HG02943 (cell line): Measurements from ENCODE around the gene SPC25.

Experiments used
- ATAC-seq: cut with Tn5 transposase; IDR thresholded peaks from one replicate; pipeline ENCODE4 v1.9.1; 2021; ENCODE audit warnings: mild to moderate bottlenecking, low read depth, moderate library complexity; ENCODE audit not compliant: unreplicated experiment

Gene SPC25

DNA sequence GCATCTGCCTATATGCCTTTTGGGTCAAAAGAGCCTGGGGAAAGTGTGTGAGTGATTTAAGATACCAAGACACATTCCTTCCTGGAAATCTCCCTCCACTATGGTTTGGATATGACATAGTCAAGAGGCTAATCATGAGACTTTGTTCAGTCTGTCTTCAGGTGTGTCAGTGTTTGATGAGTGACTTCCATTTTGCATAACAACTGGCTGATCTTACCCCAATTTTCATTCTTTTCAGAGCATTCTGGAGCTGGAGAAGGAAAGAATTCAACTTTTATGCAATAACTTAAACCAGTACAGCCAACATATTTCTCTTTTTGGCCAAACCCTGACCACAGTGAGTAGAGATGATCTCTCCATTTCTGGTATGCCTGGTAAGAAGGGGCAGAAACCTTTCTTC lies 39.4 kb downstream of the SPC25 start:
- ATAC-seq = no peak

DNA sequence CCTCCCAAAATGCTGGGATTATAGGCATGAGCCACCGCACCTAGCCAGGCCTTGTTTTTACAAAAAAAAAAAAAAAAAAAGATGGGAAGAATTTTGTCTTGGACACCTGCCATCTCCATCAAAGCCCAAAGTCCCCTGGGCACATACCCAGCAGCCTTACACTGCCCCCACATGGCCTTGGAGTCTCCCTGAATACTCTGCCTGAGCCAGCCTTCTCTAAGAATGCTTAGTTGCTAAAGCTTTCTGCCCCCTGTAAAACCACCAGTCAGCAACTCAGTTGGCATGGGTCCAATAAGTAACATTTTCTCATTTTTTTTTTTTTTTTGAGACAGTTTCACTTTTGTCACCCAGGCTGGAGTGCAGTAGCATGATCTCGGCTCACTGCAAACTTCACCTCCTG lies 40.6 kb downstream of the SPC25 start:
- ATAC-seq = no peak

DNA sequence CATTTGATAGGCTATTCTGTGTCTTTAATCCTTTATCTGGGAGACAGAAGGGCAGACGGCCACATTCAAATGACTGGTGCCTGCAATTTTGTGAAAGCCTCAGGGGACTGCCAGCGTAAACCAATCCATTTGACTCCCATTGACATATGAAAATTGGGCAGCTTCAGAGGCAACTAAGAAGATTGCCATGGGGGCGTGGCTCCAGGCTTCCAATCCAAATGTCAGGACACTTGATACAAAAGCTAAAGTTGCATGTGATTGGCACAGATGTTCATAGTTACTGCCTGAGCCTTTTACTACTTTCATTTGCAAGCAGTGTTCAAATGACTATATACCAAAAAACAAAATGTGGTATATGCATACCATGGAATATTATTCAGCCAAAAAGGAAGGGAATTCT lies 42.0 kb downstream of the SPC25 start:
- ATAC-seq = no peak

- ATAC-seq = no peak
These were observed 47.0 kb downstream of the SPC25 start for GRCh38 chr2:168843253-168843652.

- no peak for ATAC-seq
These were observed 48.8 kb downstream of the SPC25 start for GRCh38 chr2:168841445-168841844.

DNA sequence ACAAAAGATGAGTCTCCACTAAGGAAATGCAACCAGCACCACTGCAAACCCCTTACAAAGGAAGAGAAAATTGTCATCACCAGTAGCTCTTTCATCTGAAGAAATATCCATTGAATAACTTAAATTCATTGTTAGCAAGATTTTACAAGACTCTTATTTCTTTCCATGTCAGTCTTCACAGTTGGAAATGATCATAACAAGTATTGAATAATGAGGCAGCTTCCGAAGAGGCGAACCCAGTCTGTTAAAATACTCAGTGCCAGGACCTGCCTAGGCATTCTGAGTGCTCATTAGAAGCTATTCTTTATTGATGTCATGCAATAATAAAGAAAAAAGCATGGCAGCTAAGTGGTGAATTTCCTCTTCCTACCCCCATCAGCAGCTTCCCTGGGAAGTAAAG lies 54.3 kb downstream of the SPC25 start:
- no peak for ATAC-seq

- no peak for ATAC-seq
These were observed 58.6 kb downstream of the SPC25 start for GRCh38 chr2:168831662-168832061.

- ATAC-seq = no peak
These were observed 59.3 kb downstream of the SPC25 start for GRCh38 chr2:168830958-168831357.

GRCh38 chr2:168825126-168825525 lies 65.1 kb downstream of the SPC25 start:
- ATAC-seq = no peak

DNA sequence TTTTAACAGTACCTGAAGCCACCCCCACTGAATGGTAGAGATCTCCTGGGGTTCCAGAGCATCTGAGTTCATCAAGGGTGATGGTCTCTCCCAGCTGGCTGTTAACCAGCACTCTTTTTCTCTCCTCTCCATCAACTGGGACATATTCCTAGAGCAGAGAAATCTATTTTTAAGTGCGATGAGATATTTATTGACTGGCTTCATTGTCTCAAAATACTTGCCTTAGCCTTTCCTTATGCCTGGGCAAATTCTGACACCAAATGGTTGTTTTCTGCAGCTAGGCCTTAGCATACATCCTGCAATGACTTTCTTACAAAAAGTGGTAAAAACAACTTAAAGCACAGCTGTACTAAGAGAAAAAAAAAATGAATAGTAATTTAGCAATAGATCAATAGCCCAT lies 68.2 kb downstream of the SPC25 start:
- no peak for ATAC-seq

DNA sequence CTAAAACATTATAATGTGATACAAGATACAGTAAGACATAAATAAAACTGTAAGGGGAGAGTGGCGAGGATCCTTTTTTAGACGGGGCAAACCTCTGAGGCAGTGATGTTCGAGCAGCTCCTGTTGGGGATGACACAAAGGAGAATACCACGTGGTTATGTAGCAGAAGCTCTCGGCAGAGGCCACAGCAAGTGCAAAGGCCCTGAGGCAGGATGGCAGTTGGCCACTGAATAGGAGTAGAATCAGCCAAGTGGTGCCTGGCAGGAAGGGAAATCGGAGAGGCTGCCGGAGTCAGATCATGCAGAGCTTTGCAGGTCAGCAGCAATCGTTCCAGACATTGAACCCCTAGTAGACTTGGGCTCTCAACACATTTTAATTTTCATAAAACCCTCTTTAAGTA lies 68.7 kb downstream of the SPC25 start:
- ATAC-seq = no peak
